GM19455 (cell line): ENCODE measurements around the gene LHX6.

Experiments
- ATAC-seq: cut with Tn5 transposase; IDR thresholded peaks from one replicate; pipeline ENCODE4 v1.9.1; 2021; ENCODE audit not compliant: unreplicated experiment

The LHX6 gene

GRCh38 chr9:122236681-122237080, 7.9 kb upstream of the LHX6 start:
- no peak for ATAC-seq

GRCh38 chr9:122234022-122234748, 5.4 kb upstream of the LHX6 start:
- no peak for ATAC-seq

GRCh38 chr9:122232796-122233306, 4.1 kb upstream of the LHX6 start:
- ATAC-seq = no peak

GRCh38 chr9:122229485-122229837, 704 bp upstream of the LHX6 start:
- ATAC-seq = no peak

GRCh38 chr9:122228191-122228567, 578 bp downstream of the LHX6 start:
- no peak for ATAC-seq

GRCh38 chr9:122227575-122227900, 1.2 kb downstream of the LHX6 start:
- ATAC-seq = no peak

- ATAC-seq = no peak
These were observed 1.8 kb downstream of the LHX6 start for GRCh38 chr9:122226758-122227574.

GRCh38 chr9:122226142-122226757, 2.5 kb downstream of the LHX6 start:
- no peak for ATAC-seq

GRCh38 chr9:122225312-122226141, 3.2 kb downstream of the LHX6 start:
- ATAC-seq = no peak

- ATAC-seq = no peak
These were observed 5.3 kb downstream of the LHX6 start for GRCh38 chr9:122223435-122223834.

GRCh38 chr9:122222791-122223190, 6.0 kb downstream of the LHX6 start:
- no peak for ATAC-seq

GRCh38 chr9:122221183-122221811, 7.5 kb downstream of the LHX6 start:
- ATAC-seq = no peak

- ATAC-seq = no peak
These were observed 8.0 kb downstream of the LHX6 start for GRCh38 chr9:122220673-122221182.

- ATAC-seq = no peak
These were observed 8.7 kb downstream of the LHX6 start for GRCh38 chr9:122219856-122220672.

- no peak for ATAC-seq
These were observed 9.6 kb downstream of the LHX6 start for GRCh38 chr9:122218935-122219855.

GRCh38 chr9:122218071-122218934, 10.5 kb downstream of the LHX6 start:
- no peak for ATAC-seq

GRCh38 chr9:122217640-122218039, 11.1 kb downstream of the LHX6 start:
- no peak for ATAC-seq
